Mesendoderm (in vitro differentiated cells): Measurements from ENCODE around the gene DDIT4. TPM values are rescaled to one million over a fixed set of nuclear protein-coding genes. Genes with fewer than 3 reads are reported as not detected.
"Not testable (repeated sequence)": the region's sequence is repeated elsewhere in the genome, so short reads cannot be mapped to it uniquely, and the experiment has no call there.

Source experiments
- DNase-seq: peaks from one replicate; pipeline ENCODE4 v3.0.0; 2013
- H2AK5ac ChIP-seq: 2 replicates; pipeline ENCODE4 v1.6.1; 2013; ENCODE audit warnings: low read length, inconsistent platforms
- H2BK120ac ChIP-seq: 2 replicates; pipeline ENCODE4 v1.6.1; 2013; ENCODE audit warnings: low read depth, mild to moderate bottlenecking, low read length, moderate library complexity, mixed read lengths
- H2BK15ac ChIP-seq: replicated peaks from 2 replicates; pipeline ENCODE4 v1.6.1; 2013; ENCODE audit warnings: low read depth, mild to moderate bottlenecking, moderate library complexity
- H2BK5ac ChIP-seq: 2 replicates; pipeline ENCODE4 v1.6.1; 2013; ENCODE audit warnings: low read length, inconsistent platforms
- H3K18ac ChIP-seq: 2 replicates; pipeline ENCODE4 v1.6.1; 2013; ENCODE audit warnings: mild to moderate bottlenecking, low read length, mixed read lengths
- H3K23ac ChIP-seq: one replicate; pipeline ENCODE4 v1.6.1; 2013; ENCODE audit warnings: low read length
- H3K27ac ChIP-seq: 2 replicates; pipeline ENCODE4 v1.5.1; 2013; ENCODE audit warnings: low read depth, mild to moderate bottlenecking, inconsistent platforms, low read length, moderate library complexity
- H3K27me3 ChIP-seq: 2 replicates; pipeline ENCODE4 v1.6.1; 2013; ENCODE audit warnings: low read length, control low read depth, mild to moderate bottlenecking, inconsistent platforms; ENCODE audit not compliant: insufficient read depth, poor library complexity
- H3K36me3 ChIP-seq: 2 replicates; pipeline ENCODE4 v1.6.1; 2013; ENCODE audit warnings: low read length, inconsistent platforms; ENCODE audit not compliant: control insufficient read depth, insufficient read depth
- H3K4ac ChIP-seq: one replicate; pipeline ENCODE4 v1.6.1; 2013; ENCODE audit warnings: low read depth, mild to moderate bottlenecking, low read length, moderate library complexity
- H3K4me1 ChIP-seq: 2 replicates; pipeline ENCODE4 v1.6.1; 2013; ENCODE audit warnings: low read depth, low read length, inconsistent platforms; ENCODE audit not compliant: control insufficient read depth
- H3K4me2 ChIP-seq: 2 replicates; pipeline ENCODE4 v1.6.1; 2013; ENCODE audit warnings: low read length
- H3K4me3 ChIP-seq: 2 replicates; pipeline ENCODE4 v1.5.1; 2013; ENCODE audit warnings: mild to moderate bottlenecking, low read length
- H3K56ac ChIP-seq: one replicate; pipeline ENCODE4 v1.6.1; 2013; ENCODE audit warnings: low read length
- H3K79me1 ChIP-seq: 2 replicates; pipeline ENCODE4 v1.6.1; 2013; ENCODE audit warnings: low read length, inconsistent platforms
- H3K79me2 ChIP-seq: 2 replicates; pipeline ENCODE4 v1.6.1; 2013; ENCODE audit warnings: mild to moderate bottlenecking, low read length; ENCODE audit not compliant: control insufficient read depth, insufficient read depth
- H3K9ac ChIP-seq: 2 replicates; pipeline ENCODE4 v1.6.1; 2013; ENCODE audit warnings: low read length, inconsistent platforms
- H4K5ac ChIP-seq: one replicate; pipeline ENCODE4 v1.6.1; 2013; ENCODE audit warnings: low read length
- H4K8ac ChIP-seq: one replicate; pipeline ENCODE4 v1.6.1; 2013; ENCODE audit warnings: low read depth, mild to moderate bottlenecking, control low read depth, low read length, moderate library complexity
- WGBS: extraction: QIAGEN DNeasy Blood & Tissue Kit; methylation state at CpG from one replicate; pipeline ENCODE4 v1.1.7; 2013; ENCODE audit warnings: low lambda C conversion rate, missing lambda C conversion rate; ENCODE audit not compliant: insufficient coverage; ENCODE audit errors: extremely low coverage; 5-methylcytosine and 5-hydroxymethylcytosine counted together
- polyA plus RNA-seq, 2 experiments: library from polyadenylated mRNA; stranded (reverse); fragments of 200-250 nt; gene quantifications; one replicate each; pipeline ENCODE4 v1.2.3, GENCODE V29; 2013

Gene DDIT4
- polyA plus RNA-seq (2013, experiment 1 of 2) = 13.6 TPM
- 13.8 TPM for polyA plus RNA-seq (2013, experiment 2 of 2)

GRCh38 chr10:72273410-72274212 lies at the start of gene DDIT4:
DDIT4 (plus strand) TSS chr10:72273924; CDS start chr10:72274217, 293 bp downstream.
- Histone ChIP-seq H3K27me3 (no peaks in the 10 kb centered on the region), H3K4ac (peak within 1 kb of the TSS; percentile 66), H4K8ac (no peak within 1 kb of the TSS), H3K23ac (peak within 1 kb of the TSS; percentile 81), H3K4me2 (peak within 1 kb of the TSS; percentile 97), H2AK5ac (no peak within 1 kb of the TSS), H3K79me1 (peaks cover 5% of the 10 kb centered on the region), H3K4me1 (peaks cover 1% of the 10 kb centered on the region), H4K5ac (no peak within 1 kb of the TSS), H3K18ac (peak within 1 kb of the TSS; percentile 8), H3K36me3 (no peaks in the 10 kb centered on the region), H3K56ac (peak within 1 kb of the TSS; percentile 93), H3K4me3 (peak within 1 kb of the TSS; percentile 81), H2BK5ac (peak within 1 kb of the TSS; percentile 69), H3K27ac (peak within 1 kb of the TSS; percentile 90), H2BK120ac (peak within 1 kb of the TSS; percentile 30), H3K9ac (peak within 1 kb of the TSS; percentile 95), H2BK15ac (no peak within 1 kb of the TSS), H3K79me2 (peaks cover 10% of the 10 kb centered on the region)
- WGBS = no CpG with 5 or more reads among the region's 67 CpGs
- peak; percentile 99 for DNase-seq

GRCh38 chr10:72224191-72224590 lies 49.5 kb upstream of the DDIT4 start:
- not testable (repeated sequence) for H2AK5ac ChIP-seq, H2BK120ac ChIP-seq, H3K36me3 ChIP-seq, H3K9ac ChIP-seq, H3K79me1 ChIP-seq, H2BK15ac ChIP-seq, H3K56ac ChIP-seq, H3K4me2 ChIP-seq, H3K79me2 ChIP-seq, H4K5ac ChIP-seq, H3K18ac ChIP-seq, H3K4me1 ChIP-seq, DNase-seq, H2BK5ac ChIP-seq, H3K4ac ChIP-seq, H3K27me3 ChIP-seq, H3K27ac ChIP-seq, H3K4me3 ChIP-seq, H4K8ac ChIP-seq, H3K23ac ChIP-seq
- WGBS = no CpG with 5 or more reads among the region's 6 CpGs

DNA sequence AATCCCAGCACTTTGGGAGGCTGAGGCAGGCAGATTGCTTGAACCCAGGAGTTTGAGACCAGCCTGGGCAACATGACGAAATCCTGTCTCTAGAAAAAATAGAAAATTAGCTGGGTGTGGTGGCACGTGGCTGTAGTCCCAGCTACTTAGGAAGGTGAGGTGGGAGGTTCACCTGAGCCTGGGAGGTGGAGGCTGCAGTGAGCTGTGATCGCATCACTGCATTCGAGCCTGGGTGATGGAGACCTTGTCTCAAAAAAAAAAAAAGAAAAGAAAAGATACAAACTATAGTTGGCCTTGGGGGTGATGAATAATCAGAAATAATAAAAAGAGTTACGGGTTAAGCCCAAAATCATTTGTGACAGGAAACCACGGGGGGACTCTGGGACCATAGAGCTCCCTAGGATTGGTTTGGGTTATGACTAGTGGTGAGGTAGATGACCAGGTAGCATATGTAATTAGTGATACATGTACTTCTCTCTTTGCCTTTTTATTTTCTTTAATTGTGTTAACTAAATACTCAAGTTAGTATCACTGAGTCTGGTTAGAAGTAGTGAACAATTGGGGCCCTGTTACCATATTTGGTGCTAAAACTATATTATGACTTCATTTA lies 47.2 kb upstream of the DDIT4 start:
- Histone ChIP-seq H4K5ac (no peak overlapping the region), H3K27ac (no peak overlapping the region), H3K4me2 (no peak overlapping the region), H3K36me3 (peaks cover 6% of the 10 kb centered on the region), H3K4me1 (peaks cover 7% of the 10 kb centered on the region), H3K79me2 (peaks cover 3% of the 10 kb centered on the region), H2BK15ac (no peak overlapping the region), H3K4ac (no peak overlapping the region), H3K4me3 (no peak overlapping the region), H3K79me1 (peaks cover 12% of the 10 kb centered on the region), H2BK120ac (no peak overlapping the region), H3K27me3 (no peaks in the 10 kb centered on the region), H3K56ac (no peak overlapping the region), H3K18ac (no peak overlapping the region), H4K8ac (no peak overlapping the region), H3K23ac (no peak overlapping the region), H2BK5ac (no peak overlapping the region), H2AK5ac (no peak overlapping the region), H3K9ac (no peak overlapping the region)
- no CpG with 5 or more reads among the region's 6 CpGs for WGBS
- DNase-seq = no peak

GRCh38 chr10:72227826-72228225 lies 45.9 kb upstream of the DDIT4 start:
- DNase-seq = no peak
- Histone ChIP-seq H3K79me1 (peaks cover 12% of the 10 kb centered on the region), H4K5ac (no peak overlapping the region), H2BK15ac (no peak overlapping the region), H3K27me3 (no peaks in the 10 kb centered on the region), H3K79me2 (peaks cover 3% of the 10 kb centered on the region), H3K4ac (no peak overlapping the region), H3K4me1 (peaks cover 7% of the 10 kb centered on the region), H3K18ac (no peak overlapping the region), H2BK5ac (no peak overlapping the region), H2AK5ac (no peak overlapping the region), H3K36me3 (peaks cover 6% of the 10 kb centered on the region), H3K9ac (no peak overlapping the region), H3K56ac (no peak overlapping the region), H3K23ac (no peak overlapping the region), H3K27ac (peak overlapping the region; percentile 62), H3K4me3 (no peak overlapping the region), H2BK120ac (no peak overlapping the region), H3K4me2 (no peak overlapping the region), H4K8ac (no peak overlapping the region)
- no CpG with 5 or more reads among the region's 6 CpGs for WGBS

DNA sequence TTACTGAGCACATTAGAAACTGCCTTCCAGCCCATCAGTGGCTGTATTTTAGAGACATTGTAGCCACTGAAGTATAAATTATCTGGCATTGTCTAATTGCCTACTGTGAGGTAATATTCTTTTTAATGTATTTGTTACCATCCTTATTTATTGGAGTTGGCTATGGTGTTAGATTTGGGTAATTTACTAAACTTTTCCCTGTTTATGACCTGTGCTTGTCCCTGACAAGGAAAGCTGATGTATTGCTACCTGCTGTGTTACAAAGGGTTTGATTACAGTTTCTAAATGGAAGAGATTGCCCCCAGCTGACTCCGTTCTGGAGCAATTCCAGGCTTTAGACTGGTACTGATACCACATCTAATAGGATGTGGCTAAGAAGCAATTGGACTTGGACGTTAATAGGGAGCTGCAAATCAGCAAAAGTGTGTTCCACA lies 45.4 kb upstream of the DDIT4 start:
- DNase-seq = peak; percentile 39
- Histone ChIP-seq H3K9ac (no peak overlapping the region), H3K4ac (no peak overlapping the region), H3K23ac (no peak overlapping the region), H3K4me3 (no peak overlapping the region), H3K27me3 (no peaks in the 10 kb centered on the region), H3K4me2 (no peak overlapping the region), H4K5ac (no peak overlapping the region), H3K4me1 (peaks cover 7% of the 10 kb centered on the region), H3K56ac (no peak overlapping the region), H3K27ac (peak overlapping the region; percentile 62), H3K79me2 (peaks cover 3% of the 10 kb centered on the region), H3K79me1 (peaks cover 12% of the 10 kb centered on the region), H2BK5ac (no peak overlapping the region), H2AK5ac (no peak overlapping the region), H2BK15ac (no peak overlapping the region), H3K18ac (no peak overlapping the region), H4K8ac (no peak overlapping the region), H3K36me3 (peaks cover 6% of the 10 kb centered on the region), H2BK120ac (no peak overlapping the region)
- WGBS = no CpG with 5 or more reads among the region's 2 CpGs
